LNCAP (cell line): ENCODE results near the gene KCNN4.

ENCODE experiments used
- TF ChIP-seq, protein P1 (sequence below): fragments of 450-650 bp; IDR thresholded peaks from 2 replicates; pipeline ENCODE4 v1.5.1; 2017; ENCODE audit warnings: mild to moderate bottlenecking

Gene KCNN4

DNA sequence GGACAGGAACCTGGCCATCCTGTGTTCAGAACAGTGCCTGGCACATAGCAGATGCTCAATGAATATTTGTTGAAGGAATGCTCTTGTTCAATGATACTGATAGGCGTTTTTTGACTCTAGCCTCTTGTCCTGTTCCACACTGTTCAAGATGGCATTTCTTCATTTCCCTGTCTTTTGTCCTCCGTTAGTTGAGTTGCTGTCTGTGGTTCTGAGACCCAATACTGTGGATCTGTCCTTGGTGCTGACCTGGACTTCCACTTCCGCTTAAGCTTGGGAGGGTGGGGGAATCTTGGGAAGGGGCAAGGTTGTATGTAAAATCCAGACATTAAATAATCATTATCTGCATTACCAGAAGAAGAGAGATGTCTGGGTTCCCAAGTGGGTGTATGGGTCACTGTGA is 8.3 kb upstream of the KCNN4 start:
- TF ChIP-seq, protein P1, sequence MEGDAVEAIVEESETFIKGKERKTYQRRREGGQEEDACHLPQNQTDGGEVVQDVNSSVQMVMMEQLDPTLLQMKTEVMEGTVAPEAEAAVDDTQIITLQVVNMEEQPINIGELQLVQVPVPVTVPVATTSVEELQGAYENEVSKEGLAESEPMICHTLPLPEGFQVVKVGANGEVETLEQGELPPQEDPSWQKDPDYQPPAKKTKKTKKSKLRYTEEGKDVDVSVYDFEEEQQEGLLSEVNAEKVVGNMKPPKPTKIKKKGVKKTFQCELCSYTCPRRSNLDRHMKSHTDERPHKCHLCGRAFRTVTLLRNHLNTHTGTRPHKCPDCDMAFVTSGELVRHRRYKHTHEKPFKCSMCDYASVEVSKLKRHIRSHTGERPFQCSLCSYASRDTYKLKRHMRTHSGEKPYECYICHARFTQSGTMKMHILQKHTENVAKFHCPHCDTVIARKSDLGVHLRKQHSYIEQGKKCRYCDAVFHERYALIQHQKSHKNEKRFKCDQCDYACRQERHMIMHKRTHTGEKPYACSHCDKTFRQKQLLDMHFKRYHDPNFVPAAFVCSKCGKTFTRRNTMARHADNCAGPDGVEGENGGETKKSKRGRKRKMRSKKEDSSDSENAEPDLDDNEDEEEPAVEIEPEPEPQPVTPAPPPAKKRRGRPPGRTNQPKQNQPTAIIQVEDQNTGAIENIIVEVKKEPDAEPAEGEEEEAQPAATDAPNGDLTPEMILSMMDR: no peak

DNA sequence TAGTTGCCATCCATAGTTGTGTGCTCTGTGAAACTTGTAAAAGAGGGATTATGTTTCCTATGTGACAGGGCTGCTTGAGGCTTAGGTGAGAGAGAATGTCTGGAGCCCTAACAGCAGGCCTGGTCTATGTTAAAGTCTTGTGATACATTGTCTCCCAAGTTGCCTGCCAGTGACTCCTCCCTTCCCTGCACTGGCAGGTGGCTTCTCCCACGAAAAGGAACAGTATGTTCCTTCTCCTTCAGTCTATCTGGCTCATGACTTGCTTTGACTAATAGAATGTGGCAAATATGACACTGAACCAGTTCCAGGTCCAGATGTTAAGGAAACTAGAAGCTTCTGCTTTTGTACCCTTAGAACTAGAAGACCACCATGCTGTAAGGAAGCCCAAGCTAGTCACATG is 5.9 kb upstream of the KCNN4 start:
- TF ChIP-seq, protein P1: no peak

DNA sequence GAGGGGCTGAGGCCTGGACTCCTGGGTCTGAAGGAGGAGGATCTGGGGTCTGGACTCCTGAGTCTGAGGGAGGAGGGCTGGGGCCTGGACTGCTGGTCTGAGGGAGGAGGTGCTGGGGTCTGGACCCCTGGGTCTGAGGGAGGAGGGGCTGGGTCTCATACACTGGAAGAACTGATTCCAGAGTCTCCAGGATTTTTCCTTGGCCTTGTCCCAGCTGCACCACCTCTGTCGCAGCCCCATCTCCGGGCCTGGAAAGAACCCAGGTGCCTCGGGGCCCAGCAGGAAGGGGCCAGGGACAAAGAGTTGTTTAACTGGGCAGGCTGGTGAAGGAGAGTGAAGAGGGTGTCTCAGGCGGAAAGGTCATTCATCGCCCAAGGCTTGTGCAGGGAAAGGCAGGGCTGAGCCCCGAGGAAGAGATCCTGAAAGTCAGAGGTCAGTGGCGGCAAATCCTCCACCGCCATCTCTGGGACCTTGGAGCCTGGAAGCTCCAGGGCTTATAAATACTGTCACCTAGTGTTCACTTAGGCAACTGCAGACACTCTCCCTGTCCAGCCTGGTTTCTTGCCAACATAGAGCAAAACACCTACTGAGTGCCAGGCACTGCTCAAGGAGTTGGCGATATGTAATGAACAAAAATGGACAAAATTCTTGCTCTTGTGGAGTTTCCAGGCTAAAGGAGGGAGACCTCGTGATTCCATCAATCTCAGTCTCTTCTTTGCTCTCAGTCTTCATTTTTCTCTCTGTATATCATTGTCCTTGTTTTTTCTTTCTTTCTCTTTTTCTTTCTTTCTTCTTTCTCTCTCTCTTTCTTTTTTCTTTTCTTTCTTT is 4.4 kb upstream of the KCNN4 start:
- TF ChIP-seq, protein P1: peak; percentile 75

DNA sequence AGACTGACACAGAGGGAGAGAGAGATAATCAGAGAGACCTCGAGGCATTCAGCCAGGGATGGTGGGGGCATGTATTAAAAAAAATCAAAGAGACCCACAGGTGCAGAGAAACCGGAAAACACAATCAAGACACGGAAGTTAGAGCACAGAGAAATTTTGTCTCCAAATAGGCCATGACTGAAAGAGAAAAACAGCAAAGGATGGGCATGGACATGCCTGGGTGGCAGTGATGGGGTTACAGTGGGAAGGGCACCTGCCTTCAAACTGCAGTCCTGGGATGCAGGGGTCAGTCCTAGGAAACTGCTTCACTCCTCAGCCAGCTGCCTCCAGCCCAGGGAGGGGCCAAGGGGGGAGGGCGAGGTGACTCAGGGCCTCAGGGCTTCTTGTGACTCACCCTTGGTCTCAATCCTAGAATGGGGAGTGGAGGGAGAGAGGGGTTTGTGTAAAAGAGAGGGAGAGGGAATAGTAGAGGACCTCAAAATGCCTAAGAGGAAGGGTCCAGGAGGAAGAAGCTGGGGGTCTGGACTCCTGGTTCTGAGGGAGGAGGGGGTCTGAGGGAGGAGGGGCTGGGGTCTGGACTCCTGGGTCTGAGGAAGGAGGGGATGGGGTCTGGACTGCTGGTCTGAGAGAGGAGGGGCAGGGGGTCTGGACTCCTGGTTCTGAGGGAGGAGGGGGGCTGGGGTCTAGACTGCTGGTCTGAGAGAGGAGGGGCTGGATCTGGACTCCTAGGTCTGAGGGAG is 3.6 kb upstream of the KCNN4 start:
- TF ChIP-seq, protein P1: no peak

DNA sequence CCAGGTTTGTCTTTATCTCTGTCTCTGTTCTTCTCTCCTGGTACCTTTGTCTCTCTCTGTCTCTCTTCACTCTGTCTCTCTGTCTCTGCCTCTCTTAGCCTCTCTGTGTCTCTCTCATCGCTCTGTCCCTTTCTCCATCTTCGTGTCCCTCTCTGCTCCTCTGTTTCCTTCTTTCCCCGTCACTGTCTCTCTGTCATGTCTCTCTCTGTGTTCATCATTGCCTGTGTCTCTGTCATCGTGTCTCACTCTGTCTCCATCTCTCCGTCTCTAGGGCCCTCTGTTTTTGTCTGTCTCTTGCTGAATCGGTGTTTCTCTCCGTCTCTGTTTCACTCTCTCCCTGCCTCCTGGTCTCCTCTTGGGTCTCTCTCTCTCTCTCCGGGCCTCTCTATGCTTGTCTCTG is 2.9 kb upstream of the KCNN4 start:
- TF ChIP-seq, protein P1: no peak

DNA sequence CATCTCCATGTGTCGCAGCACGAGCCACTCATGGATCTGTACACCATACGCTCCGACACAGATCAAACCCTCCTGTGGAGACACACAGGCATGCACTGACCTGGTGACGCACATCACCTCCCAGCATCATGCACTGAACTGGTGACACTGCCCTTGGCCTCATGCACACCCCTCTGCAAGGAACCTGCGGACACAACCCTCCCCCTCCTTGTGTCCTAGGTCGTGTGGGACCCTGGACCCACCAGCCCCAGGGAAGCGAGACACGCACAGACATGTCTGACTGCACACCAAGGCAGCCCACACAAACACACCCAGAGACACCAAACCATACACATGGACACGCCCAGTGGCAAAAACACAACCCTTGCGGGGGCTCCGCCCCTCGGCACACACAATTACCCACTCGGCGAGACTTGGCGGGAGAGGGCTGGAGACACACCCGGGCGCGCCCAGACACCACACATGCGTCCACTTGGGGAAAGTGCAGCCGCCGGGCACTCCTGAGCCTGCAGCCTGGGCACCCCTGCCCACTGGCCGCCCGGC is 2.0 kb upstream of the KCNN4 start:
- TF ChIP-seq, protein P1: no peak

DNA sequence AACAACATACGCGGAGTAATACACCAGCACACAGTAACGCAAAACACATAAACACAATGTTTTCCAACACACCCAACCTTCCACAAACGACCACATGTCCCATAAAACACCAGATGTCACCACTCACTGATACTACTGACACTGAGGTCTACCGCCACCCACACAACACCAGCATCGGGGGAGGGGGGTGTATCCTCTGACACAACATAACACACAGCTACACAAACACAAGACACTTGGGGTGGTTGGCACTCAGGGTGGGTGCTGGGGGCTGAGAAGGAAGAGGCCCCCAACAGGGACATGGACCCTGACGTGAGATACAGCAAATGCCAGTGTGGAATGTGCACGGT is 1.5 kb upstream of the KCNN4 start:
- TF ChIP-seq, protein P1: no peak
